ENCODE results near the gene PCCA.
"Not testable (repeated sequence)": the region's sequence is repeated elsewhere in the genome, so short reads cannot be mapped to it uniquely, and the experiment has no call there.

PCCA gene

GRCh38 chr13:100513171-100513570 lies 424.3 kb downstream of the PCCA start:
- DNase-seq = no peak

DNA sequence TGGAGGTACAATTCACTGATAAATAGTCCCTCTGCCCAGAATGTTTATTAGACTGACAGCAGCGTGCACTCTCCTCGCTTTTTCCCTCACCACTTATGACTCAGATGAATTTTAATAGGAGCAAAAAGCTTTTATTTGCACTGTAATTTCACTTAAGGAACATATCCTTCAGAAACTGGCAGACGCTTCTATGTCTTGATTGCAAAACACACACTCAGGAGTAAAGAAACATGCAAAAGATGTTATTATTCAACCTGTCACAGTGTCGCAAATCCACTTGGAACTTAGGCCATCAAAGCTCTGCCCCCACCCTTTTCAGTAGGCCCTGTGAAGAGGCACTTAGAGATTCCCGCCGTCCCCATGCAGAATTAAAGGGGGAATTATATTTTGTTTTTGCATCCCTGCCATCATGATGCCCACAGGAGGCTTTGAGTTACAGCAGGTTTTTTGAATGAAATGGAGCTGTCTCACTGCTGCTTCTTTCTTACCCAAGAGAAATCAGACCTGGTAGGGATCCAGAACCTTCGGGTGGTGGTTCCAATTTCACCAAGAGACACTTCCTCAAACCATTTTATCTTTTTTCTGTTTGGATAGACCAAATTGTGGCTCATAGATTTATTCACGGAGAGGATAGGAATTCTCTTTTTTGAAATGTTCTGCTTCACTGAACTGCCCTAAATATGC lies 425.2 kb downstream of the PCCA start:
- DNase-seq = peak; percentile 85 to 97 (median 97)

DNA sequence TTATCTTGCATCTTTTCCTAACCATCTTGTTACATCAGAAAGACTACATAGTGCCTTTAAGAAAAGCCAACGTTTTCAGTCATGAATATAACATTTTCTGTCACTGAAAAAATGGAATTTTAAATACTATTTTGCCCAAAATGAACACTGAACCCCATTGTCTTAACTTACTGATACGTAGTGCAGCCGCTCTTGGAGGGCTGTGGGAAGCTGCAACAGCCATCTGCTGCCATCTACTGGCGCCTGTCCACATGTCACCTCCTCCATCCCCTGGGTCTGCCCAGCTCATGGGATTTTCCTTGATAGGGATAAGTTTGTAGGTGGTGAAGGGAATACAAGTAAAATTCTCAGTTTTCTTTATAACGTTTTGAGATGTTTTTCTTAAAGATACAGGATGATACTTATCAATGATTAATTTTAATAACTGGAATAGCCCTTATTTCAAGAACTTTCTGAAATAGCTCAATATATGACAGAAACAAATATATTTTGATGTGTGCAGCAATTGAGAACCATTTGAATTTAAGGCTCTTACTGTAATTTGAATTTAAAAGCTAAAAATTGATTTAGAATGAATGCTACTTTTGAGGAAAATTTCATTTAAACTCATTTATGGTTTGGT lies 426.0 kb downstream of the PCCA start:
- DNase-seq = peak; percentile 83 to 95 (median 92)

DNA sequence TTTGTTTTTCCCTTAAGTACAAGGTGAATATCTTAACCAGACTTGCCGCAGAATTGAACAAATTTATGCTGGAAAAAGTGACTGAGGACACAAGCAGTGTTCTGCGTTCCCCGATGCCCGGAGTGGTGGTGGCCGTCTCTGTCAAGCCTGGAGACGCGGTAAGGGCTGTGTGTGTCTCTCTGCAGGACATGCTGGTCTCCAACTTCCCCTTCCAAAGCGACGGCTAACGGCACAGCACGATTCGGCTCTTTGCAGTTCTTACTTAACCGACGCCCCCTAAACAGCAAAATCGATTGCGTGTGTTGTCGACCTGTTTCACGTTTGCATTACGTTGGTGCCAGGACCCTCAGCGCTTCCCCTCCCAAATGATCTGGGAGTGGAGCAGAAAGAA lies 426.5 kb downstream of the PCCA start:
- DNase-seq = no peak

GRCh38 chr13:100517135-100517534 lies 428.2 kb downstream of the PCCA start:
- DNase-seq = no peak

DNA sequence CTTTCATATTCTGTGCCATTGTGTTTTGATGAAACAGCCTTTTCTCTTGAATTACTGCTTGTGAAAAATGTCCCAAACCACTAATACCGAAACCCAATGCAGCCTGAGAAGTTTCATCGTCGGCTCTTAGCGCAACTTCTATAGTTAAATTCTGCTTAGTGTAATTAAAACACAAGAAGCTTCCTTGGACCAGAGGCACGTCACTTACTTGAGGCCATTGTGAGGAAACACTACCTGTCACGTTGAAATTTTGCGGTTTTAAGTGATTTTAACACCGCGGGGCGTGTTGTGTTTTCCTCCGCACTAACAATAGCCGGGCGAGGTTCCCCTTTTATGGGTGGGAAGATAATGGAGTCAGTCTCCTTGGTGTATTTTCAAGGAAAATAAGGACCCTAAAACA lies 428.8 kb downstream of the PCCA start:
- no peak for DNase-seq

DNA sequence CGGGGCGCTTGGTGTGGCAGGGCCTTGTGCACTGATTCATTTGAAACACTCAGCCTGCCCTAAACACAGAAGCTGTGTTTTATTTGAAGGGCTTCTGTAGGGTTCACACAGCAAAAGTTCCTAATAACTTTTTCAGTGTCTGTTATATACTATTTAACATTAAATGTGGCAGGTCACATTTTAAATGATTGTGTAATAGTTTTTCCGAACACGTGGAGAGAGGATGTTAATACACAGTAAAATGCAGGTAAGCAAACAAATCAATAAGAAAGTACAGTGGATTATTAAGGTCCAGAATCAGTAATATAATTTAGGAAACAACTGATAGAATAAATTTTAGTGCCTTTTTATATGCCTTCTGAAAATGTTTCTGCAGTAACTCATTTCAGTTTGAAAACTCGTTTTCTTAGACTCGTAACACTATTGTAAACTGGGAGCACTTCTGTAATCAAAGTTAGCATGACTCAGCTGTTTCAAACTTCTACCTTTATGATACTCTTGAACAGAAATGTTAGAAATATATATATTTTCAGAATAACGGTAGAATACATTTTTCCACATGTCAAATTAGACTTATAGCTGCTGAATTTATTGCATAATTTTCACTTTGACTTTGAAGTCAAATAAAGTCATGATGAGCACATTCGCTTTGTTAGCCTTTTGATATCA lies 429.6 kb downstream of the PCCA start:
- DNase-seq = no peak

DNA sequence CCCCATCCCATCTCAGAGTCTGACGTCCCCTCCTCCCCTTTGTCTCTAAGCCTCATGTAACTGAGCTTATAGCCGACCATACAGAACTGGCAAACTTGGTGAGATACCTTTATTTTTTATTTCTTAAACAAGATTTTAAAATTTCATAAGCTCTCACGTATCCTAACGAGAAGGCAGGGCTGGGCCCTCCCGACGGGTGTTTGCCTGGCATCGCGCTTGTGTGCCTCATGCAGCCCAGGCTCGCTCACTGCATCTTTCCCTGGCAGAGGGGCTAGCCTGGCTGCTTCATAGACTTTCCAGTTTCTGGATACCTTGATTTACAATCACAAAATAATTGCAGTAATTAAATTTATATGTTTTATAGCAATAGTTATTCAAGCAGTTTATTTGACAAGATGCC lies 430.7 kb downstream of the PCCA start:
- DNase-seq = no peak

GRCh38 chr13:100520936-100521850 lies 432.3 kb downstream of the PCCA start:
- DNase-seq = peak in 1 of 3 experiments; percentile 82

- DNase-seq = no peak
Measured at GRCh38 chr13:100521851-100522617, 433.1 kb downstream of the PCCA start.

DNA sequence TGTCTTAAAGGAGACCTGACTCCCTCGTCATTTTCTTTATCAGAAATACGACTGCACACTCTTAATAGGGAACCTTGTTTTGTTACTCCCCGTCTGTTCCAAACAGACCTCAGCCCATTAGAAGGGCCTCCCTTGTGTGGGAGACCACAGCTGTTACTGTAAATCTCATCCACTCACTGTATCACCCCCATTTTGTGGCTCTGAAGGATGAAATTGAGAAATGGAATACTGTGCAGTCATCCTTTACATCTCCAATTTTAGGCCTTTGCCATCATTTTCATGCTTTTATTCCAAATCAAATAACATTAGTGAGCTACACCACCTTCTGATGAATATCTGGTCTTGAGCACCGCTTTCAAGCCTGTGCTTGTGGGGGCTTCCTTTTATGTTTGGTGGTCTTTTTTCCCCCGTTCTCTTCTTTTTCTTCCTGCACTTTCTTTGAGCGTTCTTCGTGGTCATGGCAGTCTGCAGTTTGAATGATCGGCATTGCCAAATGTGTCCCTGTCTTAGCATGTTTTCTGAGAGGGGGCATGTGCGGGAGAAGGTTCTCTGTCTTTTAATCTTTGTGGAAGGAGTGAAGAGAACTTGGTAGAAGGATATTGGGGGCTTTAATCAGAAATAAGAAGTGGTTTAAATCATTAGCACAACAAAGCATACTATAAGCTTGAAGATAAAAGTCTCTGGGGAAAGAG lies 433.9 kb downstream of the PCCA start:
- DNase-seq = no peak

DNA sequence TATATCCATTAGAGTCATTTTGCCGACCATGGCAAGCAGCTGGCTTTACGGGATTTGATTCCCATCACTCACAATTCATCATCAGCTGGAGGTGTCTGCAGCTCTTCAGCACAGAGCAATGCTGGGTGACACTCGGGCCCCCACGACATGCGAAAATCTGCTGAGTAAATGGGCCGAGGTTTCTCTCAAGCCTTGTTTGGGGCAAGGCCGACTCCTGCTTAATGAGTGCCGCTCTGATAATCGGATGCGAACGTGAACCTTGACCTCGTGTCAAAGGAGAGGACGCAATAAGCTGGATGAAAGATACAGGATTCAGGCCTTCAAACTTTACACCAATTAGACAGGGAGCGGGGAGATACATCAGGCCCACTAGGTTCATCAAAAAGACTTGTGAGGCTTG lies 434.5 kb downstream of the PCCA start:
- DNase-seq = no peak

- DNase-seq = no peak
Measured at GRCh38 chr13:100523981-100524386, 435.1 kb downstream of the PCCA start.

GRCh38 chr13:100524688-100525087 lies 435.8 kb downstream of the PCCA start:
- not testable (repeated sequence) for DNase-seq

DNA sequence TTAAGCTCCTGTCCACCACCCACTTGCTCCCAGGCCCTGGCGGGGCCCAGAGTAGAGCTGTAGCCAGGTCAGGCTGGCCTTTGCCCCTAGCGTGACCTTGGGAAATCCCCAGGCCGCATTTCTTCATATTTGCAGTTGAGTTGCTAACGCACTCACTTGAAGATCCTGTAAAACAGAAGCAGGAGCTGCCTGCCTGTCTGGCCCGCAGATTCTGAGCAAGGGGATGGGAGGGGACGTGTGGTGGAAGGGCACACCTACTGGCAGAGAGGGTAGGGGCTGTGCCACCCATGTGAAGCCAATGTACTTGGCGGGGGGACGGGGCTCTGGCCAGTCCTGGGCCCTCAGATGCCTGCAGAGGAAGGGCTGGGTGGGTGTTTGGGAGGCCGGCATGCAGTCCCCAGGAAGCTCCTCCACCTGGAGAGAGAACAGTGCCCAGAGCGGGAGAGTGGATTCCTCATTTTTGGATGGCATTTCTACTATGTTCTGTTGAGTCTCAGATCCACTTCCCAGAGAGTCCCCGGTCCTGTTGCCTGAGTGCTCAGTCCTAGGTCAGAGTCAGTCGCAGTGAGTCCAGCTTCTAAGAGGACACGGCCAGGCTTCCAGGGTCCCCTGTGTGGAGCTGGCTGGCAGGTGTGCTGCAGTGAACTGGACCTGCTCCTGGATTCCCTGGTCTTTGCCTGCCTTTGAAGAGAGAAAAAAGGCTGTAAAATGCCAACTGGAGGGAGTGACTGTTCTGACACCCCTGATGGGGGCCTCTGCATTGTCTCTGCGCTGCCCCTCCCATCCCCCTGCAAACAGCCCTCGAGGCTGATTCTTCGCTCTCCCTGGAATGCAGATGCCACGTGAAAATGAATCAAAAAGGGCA lies 436.8 kb downstream of the PCCA start:
- no peak for DNase-seq

- no peak for DNase-seq
Measured at GRCh38 chr13:100526318-100527000, 437.6 kb downstream of the PCCA start.

DNA sequence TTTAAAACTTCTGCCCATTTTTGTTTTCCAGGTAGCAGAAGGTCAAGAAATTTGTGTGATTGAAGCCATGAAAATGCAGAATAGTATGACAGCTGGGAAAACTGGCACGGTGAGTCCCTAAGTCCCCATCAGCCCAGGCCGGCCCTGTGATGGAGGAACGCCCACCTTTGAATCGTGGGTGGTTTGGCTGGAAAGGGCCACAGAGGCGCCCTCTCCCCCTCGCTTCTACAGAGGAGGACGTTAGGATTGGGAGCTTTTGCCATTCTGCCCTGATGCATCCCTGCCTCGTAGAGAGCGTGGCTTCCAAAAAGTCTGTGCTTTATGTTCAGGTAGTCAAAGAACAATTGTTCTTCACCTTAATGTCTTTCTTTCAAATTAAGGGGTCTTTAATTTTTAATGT lies 438.8 kb downstream of the PCCA start:
- no peak for DNase-seq

DNA sequence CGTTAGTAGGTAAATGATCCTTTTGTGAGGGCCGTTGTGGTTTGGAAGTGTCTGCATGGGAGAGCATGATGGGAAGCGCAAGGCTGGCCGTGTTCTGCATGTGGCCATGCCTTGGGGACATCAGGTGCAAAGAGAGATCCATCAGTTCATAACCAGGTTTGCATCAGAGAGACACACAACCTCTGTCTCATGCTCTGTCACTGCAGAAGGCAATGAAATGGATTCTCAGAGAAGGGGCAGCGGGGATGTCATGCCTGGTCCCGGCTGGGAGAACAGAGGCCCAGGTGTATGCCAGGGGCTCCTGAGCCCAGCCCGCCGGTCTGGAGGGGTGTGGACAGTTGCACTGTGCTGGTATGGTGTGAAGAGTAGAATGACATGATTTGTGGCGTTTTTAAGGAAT lies 439.5 kb downstream of the PCCA start:
- no peak for DNase-seq

DNA sequence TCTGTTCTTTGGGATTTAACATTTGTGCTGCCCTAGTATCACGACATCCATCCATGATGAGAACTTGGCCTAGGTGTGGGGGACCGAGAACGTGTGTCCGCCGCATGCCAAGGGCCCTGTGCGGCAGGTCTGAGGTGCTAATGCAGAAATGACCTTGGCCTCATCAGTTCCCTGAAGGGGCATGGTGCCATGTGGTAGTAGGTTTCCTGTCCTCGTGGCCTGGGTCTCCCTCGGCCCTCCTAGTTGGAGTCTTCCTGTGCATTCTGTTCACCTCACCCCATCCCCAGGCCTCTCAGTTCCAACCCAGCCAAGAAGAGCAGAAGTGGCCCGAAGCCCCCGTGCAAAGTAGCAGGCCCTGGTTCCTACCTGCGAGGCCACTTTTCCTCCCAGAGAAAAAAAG lies 439.9 kb downstream of the PCCA start:
- no peak for DNase-seq
